Thyroid gland (tissue), 4 donors: ENCODE data around the gene MRPL33. TPM values are rescaled to one million over a fixed set of nuclear protein-coding genes. Genes with fewer than 3 reads are reported as not detected.

Source experiments
- DNase-seq, 2 donors: peaks; one replicate each; pipeline ENCODE4 v3.0.0-alpha.2; 2019
- H3K27ac ChIP-seq, 3 donors: fragments of 200-600 bp; sonication (generic); 1 replicate in 2 of 3; 2 replicates in 1 of 3; pipeline ENCODE4 v1.5.1; 2016 to 2019; ENCODE audit warnings: mild to moderate bottlenecking in 1 of 3, moderate library complexity in 1 of 3
- H3K27me3 ChIP-seq: fragments of 200-600 bp; sonication (generic); one replicate; pipeline ENCODE4 v1.5.1; 2019
- H3K36me3 ChIP-seq, 2 donors: fragments of 200-600 bp; sonication (generic); one replicate each; pipeline ENCODE4 v1.5.1; 2016 to 2019
- H3K4me1 ChIP-seq, 2 donors: fragments of 200-600 bp; sonication (generic); one replicate each; pipeline ENCODE4 v1.5.1; 2017 to 2019
- H3K4me3 ChIP-seq, 3 donors: fragments of 200-600 bp; sonication (generic); replicated peaks in 1 of 3; 1 replicate in 2 of 3; 2 replicates in 1 of 3; pipeline ENCODE4 v1.5.1; 2016; ENCODE audit warnings: mild to moderate bottlenecking in 1 of 3
- H3K9me3 ChIP-seq: fragments of 200-600 bp; sonication (generic); one replicate; pipeline ENCODE4 v1.5.1; 2017
- POLR2A ChIP-seq, 2 donors: fragments of 450-650 bp; IDR thresholded peaks; one replicate each; pipeline ENCODE4 v1.6.1; 2017; ENCODE audit warnings: antibody characterized with exemption in 2 of 2, mild to moderate bottlenecking in 2 of 2, moderate library complexity in 1 of 2
- WGBS, 2 donors: methylation state at CpG; one replicate each; pipeline ENCODE4 v1.1.5; 2017; 5-methylcytosine and 5-hydroxymethylcytosine counted together
- intact Hi-C: fragments of 100-400 bp; cut with DNase I; formaldehyde crosslinking; loops from one replicate; pipeline ENCODE4 v1.15.1; 2023
- total RNA-seq, 4 donors: library from RNA; depleted of rRNA; stranded (reverse); fragments of >200 nt; gene quantifications; one replicate each; pipeline ENCODE4 v1.2.3, GENCODE V29; 2016
- TF ChIP-seq, protein P1 (sequence below), 6 experiments: fragments of 200-600 bp in 3 of 6; fragments of 450-650 bp in 3 of 6; sonication (generic) in 3 of 6; IDR thresholded peaks; one replicate each; pipeline ENCODE4 v1.5.1; 2016 to 2019; ENCODE audit warnings: antibody characterized with exemption in 6 of 6, mild to moderate bottlenecking in 2 of 6, inconsistent platforms in 1 of 6, moderate library complexity in 1 of 6

The MRPL33 gene
- total RNA-seq, 4 donors from 2014 or later = 70.2 to 166 (median 130) TPM

DNA sequence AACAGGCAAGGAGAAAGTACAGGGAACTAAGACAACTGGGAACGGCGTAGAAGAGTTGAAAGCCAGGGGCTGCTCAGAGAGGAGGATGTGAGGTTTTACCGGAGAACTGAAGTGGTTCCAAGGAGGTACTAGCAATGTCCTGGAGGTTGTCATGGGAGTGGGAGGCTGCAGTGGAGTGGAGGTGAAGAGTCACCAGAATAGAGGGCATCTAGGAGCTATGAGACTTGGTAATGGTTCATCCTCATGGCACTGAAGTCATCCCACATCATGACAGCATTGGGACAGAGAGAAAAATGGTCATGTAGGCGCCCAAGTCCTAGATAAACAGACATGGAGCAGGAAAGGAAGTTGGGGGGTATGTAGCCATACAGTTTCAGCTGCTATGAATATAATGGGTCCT is 26.3 kb downstream of the MRPL33 start:
- 72 to 90% methylated on average over 4 of the region's 4 CpGs for WGBS, 2 donors
- Histone ChIP-seq H3K36me3 (no peaks in the 10 kb centered on the region), H3K4me1 (peaks cover 0 to 11% of the 10 kb centered on the region in 2 donors), H3K9me3 (no peaks in the 10 kb centered on the region), H3K27me3 (no peaks in the 10 kb centered on the region), H3K4me3 (no peak overlapping the region), H3K27ac (no peak overlapping the region)
- intact Hi-C loops = no loop called here
- no peak for DNase-seq
- no peak for TF ChIP-seq POLR2A (IDR thresholded peaks at IDR 0.05)
- TF ChIP-seq, protein P1, sequence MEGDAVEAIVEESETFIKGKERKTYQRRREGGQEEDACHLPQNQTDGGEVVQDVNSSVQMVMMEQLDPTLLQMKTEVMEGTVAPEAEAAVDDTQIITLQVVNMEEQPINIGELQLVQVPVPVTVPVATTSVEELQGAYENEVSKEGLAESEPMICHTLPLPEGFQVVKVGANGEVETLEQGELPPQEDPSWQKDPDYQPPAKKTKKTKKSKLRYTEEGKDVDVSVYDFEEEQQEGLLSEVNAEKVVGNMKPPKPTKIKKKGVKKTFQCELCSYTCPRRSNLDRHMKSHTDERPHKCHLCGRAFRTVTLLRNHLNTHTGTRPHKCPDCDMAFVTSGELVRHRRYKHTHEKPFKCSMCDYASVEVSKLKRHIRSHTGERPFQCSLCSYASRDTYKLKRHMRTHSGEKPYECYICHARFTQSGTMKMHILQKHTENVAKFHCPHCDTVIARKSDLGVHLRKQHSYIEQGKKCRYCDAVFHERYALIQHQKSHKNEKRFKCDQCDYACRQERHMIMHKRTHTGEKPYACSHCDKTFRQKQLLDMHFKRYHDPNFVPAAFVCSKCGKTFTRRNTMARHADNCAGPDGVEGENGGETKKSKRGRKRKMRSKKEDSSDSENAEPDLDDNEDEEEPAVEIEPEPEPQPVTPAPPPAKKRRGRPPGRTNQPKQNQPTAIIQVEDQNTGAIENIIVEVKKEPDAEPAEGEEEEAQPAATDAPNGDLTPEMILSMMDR (IDR thresholded peaks at IDR 0.05) = no peak

DNA sequence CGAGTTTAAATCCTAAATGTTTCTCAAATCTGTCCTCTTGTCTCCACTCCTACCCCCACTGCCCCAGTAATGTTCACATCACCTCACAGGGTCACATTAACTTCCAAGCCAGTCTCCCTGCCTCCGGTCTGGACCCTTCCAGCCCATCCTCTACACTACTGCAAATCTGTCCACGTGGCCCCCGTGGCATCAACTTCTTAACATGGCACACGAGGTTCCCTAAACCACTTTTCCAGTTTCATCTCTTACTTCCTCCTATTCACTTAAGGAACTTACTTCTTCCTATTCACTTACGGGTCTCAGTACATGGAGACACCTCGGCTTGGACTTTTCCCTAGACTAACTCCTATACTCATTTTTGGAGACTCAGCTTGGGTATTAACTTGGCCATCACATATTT is 27.0 kb downstream of the MRPL33 start:
- TF ChIP-seq POLR2A (IDR thresholded peaks at IDR 0.05) = no peak
- TF ChIP-seq, protein P1 (IDR thresholded peaks at IDR 0.05) = no peak
- no peaks in the 10 kb centered on the region for H3K9me3 ChIP-seq
- no peaks in the 10 kb centered on the region for H3K27me3 ChIP-seq
- intact Hi-C loops = no loop called here
- peaks cover 0 to 11% of the 10 kb centered on the region in 2 donors for H3K4me1 ChIP-seq
- WGBS, 2 donors = 89 to 94% methylated on average over 7 of the region's 7 CpGs
- no peaks in the 10 kb centered on the region for H3K36me3 ChIP-seq
- DNase-seq = no peak
- no peak overlapping the region for H3K4me3 ChIP-seq
- H3K27ac ChIP-seq = no peak overlapping the region

GRCh38 chr2:27798948-27799645 is 27.6 kb downstream of the MRPL33 start:
- Histone ChIP-seq H3K36me3 (no peaks in the 10 kb centered on the region), H3K27ac (peak overlapping the region in 1 of 3 donors; percentile 51), H3K27me3 (no peaks in the 10 kb centered on the region), H3K4me1 (peaks cover 0 to 11% of the 10 kb centered on the region in 2 donors), H3K9me3 (no peaks in the 10 kb centered on the region), H3K4me3 (no peak overlapping the region)
- TF ChIP-seq, protein P1 (IDR thresholded peaks at IDR 0.05) = no peak
- TF ChIP-seq POLR2A (IDR thresholded peaks at IDR 0.05) = no peak
- 70 to 75% methylated on average over 11 of the region's 11 CpGs for WGBS, 2 donors
- intact Hi-C loops = no loop called here
- DNase-seq = peak; percentile 11 to 14

DNA sequence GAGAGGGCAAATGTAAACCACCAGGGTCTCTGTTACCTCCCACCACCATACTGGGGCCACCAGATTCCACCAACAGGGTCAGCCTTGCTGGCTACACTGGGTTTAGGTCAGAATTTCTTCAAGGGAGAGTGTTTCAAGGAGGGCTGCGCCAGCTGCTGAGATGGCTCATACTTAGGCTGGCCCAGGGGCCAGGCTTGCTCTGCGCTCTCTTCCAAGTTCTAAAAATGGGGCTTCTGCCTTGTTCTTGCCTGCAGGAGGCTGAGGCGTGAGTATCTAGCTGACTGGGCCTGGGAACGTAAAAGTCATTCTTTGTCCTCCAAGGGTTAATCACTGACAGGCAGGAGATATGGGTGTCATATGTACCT is 28.1 kb downstream of the MRPL33 start:
- TF ChIP-seq POLR2A (IDR thresholded peaks at IDR 0.05) = no peak
- peak overlapping the region in 1 of 3 donors; percentile 51 for H3K27ac ChIP-seq
- no peak for DNase-seq
- 87 to 96% methylated on average over 4 of the region's 4 CpGs for WGBS, 2 donors
- H3K4me1 ChIP-seq = peaks cover 0 to 11% of the 10 kb centered on the region in 2 donors
- no peaks in the 10 kb centered on the region for H3K27me3 ChIP-seq
- H3K4me3 ChIP-seq = no peak overlapping the region
- no peaks in the 10 kb centered on the region for H3K9me3 ChIP-seq
- intact Hi-C loops = no loop called here
- H3K36me3 ChIP-seq = no peaks in the 10 kb centered on the region

GRCh38 chr2:27800856-27801255 is 29.3 kb downstream of the MRPL33 start:
- Histone ChIP-seq H3K27me3 (no peaks in the 10 kb centered on the region), H3K27ac (no peak overlapping the region), H3K4me3 (no peak overlapping the region), H3K4me1 (peaks cover 0 to 11% of the 10 kb centered on the region in 2 donors), H3K36me3 (no peaks in the 10 kb centered on the region), H3K9me3 (no peaks in the 10 kb centered on the region)
- 90 to 96% methylated on average over 6 of the region's 6 CpGs for WGBS, 2 donors
- no peak for DNase-seq
- TF ChIP-seq, protein P1 (IDR thresholded peaks at IDR 0.05) = no peak
- TF ChIP-seq POLR2A (IDR thresholded peaks at IDR 0.05) = no peak
- intact Hi-C loops = no loop called here
